Measurements from ENCODE around the gene PSTPIP2.

DNA sequence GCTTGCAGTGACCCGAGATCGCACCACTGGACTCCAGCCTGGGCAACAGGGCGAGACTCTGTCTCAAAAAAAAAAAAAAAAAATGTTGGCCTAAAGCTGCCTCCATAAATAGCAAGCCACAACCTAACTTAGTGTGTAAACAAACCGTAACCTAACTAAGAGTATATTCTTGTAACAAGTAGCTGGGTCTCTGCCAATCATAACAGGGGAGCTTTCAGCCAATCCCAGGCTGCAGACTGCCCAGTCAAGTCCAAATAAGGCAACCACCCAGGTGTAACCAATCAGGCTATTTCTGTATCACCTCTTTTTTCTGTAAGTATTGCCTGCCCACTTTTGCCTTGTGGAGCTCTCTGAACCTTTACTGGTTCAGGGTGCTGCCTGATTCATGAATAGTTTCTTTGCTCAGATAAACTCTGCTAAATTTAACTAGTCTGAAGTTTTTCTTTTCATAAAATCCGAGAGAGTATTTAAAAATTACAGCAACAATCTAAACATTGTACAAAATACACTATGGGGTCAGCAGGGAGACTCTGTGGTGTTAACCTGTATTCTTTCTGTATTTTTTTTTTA, 4.5 kb downstream of the PSTPIP2 start:
- TF ChIP-seq, protein P1, sequence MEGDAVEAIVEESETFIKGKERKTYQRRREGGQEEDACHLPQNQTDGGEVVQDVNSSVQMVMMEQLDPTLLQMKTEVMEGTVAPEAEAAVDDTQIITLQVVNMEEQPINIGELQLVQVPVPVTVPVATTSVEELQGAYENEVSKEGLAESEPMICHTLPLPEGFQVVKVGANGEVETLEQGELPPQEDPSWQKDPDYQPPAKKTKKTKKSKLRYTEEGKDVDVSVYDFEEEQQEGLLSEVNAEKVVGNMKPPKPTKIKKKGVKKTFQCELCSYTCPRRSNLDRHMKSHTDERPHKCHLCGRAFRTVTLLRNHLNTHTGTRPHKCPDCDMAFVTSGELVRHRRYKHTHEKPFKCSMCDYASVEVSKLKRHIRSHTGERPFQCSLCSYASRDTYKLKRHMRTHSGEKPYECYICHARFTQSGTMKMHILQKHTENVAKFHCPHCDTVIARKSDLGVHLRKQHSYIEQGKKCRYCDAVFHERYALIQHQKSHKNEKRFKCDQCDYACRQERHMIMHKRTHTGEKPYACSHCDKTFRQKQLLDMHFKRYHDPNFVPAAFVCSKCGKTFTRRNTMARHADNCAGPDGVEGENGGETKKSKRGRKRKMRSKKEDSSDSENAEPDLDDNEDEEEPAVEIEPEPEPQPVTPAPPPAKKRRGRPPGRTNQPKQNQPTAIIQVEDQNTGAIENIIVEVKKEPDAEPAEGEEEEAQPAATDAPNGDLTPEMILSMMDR (IDR thresholded peaks at IDR 0.05), result no peak
- TF ChIP-seq POLR2A (IDR thresholded peaks at IDR 0.05), result no peak
